GM23338 (cell line): ENCODE data around the gene C3AR1.

Experiments
- CTCF ChIP-seq, 2 experiments: fragments of 200-600 bp in 1 of 2; sonication (generic) in 1 of 2; conservative IDR thresholded peaks; 2 replicates each; pipeline versions ENCODE4 v1.5.1 to v1.6.1; 2016 to 2017; ENCODE audit warnings: antibody characterized with exemption in 2 of 2, low read depth in 2 of 2, mild to moderate bottlenecking in 2 of 2, moderate library complexity in 1 of 2
- EZH2 ChIP-seq: fragments of 200-600 bp; sonication (generic); IDR thresholded peaks from one replicate; pipeline ENCODE4 v1.8.0; 2017; ENCODE audit warnings: antibody characterized with exemption, mild to moderate bottlenecking, low read depth; ENCODE audit not compliant: unreplicated experiment
- EZH2phosphoT487 ChIP-seq: fragments of 200-600 bp; sonication (generic); IDR thresholded peaks from one replicate; pipeline ENCODE4 v1.8.1; 2018; ENCODE audit warnings: antibody characterized with exemption; ENCODE audit not compliant: unreplicated experiment
- JUNB ChIP-seq: IDR thresholded peaks from one replicate; pipeline ENCODE4 v1.6.1; 2016; ENCODE audit warnings: antibody characterized with exemption; ENCODE audit not compliant: unreplicated experiment
- NANOG ChIP-seq: IDR thresholded peaks from 2 replicates; pipeline ENCODE4 v1.6.1; 2016; ENCODE audit warnings: antibody characterized with exemption, borderline replicate concordance
- POLR2AphosphoS5 ChIP-seq: IDR thresholded peaks from 2 replicates; pipeline ENCODE4 v1.6.1; 2016; ENCODE audit warnings: antibody characterized with exemption, low read depth
- REST ChIP-seq: IDR thresholded peaks from one replicate; pipeline ENCODE4 v1.6.1; 2018; ENCODE audit warnings: antibody characterized with exemption; ENCODE audit not compliant: unreplicated experiment
- ZNF114 ChIP-seq: fragments of 250-450 bp; sonication (Bioruptor Pico); IDR thresholded peaks from 2 replicates; pipeline ENCODE4 v1.5.0; 2020; ENCODE audit warnings: mild to moderate bottlenecking, moderate library complexity

GRCh38 chr12:8096281-8096915 is 30.2 kb upstream of the C3AR1 start:
- TF ChIP-seq EZH2phosphoT487 (no peak), CTCF (conservative IDR thresholded peaks at IDR 0.05; ENCODE audit: low read depth in 2 of 2) (no peak), POLR2AphosphoS5 (no peak), JUNB (no peak), EZH2 (no peak), REST (no peak), ZNF114 (CRISPR knock-in tag) (no peak), NANOG (no peak)
